COLO668 (cell line): ENCODE data around the gene MEF2A.
"Not testable (repeated sequence)": the region's sequence is repeated elsewhere in the genome, so short reads cannot be mapped to it uniquely, and the experiment has no call there.

Experiments
- DNase-seq: peaks from one replicate; lab custom pipeline; 2025; ENCODE audit not compliant: unreplicated experiment; lab: John Stamatoyannopoulos, UW

Gene MEF2A

DNA sequence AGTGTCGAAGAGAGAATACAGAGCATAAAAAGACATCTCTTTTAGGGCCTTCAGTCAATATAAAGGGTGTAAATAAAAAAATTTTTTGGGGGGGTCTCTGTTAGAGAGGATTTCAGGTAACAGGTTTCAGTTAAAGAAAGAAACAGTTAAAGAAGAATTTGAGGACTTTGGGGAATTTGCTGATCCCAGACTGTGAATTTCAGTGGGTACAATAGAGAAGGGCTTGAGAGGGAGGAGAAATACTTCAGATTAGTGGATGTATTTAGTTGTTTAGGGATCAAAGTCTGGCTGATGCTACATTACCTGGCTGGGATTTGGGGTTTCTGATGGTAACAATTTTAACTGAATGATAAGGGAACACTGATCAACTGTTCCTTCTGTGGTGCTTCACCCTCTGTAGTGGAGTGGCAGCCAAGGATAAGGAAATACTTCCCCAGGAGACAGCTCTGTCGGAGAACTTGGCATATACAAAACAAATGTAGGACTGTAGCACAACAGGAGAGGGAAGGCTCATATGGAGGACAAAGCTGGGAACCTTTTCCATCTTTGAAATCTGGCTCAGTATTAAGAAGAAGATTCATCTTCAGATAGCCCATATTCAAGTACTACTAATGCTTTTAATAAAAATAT, 79.2 kb downstream of the MEF2A start:
- DNase-seq: no peak

DNA sequence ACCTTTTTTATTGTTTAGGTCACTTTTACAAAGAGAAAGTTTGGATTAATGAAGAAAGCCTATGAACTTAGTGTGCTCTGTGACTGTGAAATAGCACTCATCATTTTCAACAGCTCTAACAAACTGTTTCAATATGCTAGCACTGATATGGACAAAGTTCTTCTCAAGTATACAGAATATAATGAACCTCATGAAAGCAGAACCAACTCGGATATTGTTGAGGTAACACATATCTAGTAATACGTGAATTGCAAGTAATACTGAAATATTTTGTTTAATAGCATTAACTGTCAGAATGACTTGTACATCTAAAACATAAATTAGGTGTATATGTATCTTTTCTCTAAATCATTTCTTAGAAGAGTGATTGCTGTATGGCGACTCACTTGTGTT, 79.8 kb downstream of the MEF2A start:
- DNase-seq: no peak

DNA sequence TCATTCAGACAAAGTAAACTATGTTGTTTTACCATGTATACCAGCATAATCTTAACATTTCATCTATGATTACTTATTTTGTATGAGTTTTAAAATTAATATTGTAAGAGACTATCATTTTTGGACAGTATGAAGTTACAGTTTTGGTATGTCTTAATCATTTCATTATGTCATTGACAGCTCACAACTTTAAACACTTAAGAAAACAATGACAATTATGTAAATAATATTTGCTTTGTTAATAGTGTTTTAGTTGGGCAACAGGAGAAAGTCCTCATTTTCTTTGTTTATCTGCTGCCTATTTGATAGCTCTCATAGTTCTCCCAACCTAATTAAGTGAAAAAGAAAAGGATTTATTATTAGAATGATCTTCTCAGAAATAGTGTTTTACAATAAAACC, 80.2 kb downstream of the MEF2A start:
- DNase-seq: no peak

- DNase-seq: no peak
Observed at GRCh38 chr15:99651023-99651807, 85.4 kb downstream of the MEF2A start.

DNA sequence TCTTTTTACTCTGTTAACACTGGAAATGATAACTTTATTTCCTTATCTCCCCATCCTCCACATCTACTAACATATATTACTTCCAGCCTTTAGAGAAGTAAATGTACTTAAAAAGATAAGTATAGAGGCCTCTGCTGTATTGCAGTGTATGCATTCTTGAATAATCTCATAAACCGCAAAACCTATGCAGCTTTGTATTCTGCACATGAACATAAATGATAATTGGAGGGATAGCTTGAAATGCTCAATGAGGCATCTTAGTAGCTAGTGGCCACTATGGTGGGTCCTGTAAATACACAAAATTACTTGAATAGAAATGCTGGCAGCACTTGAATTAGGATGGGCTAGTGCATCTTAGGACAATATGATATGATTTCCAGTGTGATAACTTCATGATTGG, 90.4 kb downstream of the MEF2A start:
- no peak for DNase-seq

DNA sequence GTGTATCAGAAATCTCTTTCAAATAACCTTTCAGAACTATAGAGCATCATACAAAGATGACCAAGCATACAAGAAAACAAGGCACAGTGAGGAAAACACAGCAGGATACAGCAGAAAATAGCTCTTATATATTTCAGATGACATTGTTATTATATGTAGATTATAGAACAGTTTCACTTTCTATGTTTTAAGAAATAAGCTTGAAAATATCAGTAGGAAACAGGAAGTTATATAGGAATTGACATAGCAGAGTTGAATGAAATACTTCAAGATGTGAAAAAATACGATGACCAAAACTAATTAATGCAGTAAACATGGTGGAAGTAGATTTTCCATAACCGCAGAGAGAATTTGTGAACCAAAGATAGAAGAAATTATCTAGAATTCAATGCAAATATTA, 92.2 kb downstream of the MEF2A start:
- no peak for DNase-seq

GRCh38 chr15:99662903-99663302, 97.1 kb downstream of the MEF2A start:
- no peak for DNase-seq

DNA sequence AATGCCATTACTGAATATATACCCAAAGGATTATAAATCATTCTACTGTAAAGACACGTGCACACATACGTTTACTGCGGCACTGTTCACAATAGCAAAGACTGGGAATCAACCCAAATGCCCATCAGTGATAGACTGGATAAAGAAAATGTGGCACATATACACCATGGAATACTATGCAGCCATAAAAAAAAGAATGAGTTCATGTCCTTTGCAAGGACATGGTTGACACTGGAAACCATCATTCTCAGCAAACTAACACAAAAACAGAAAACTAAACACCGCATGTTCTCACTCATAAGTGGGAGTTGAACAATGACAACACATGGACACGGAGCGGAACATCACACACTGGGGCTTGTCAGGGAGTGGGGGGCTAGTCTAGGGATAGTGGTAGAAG, 100.3 kb downstream of the MEF2A start:
- not testable (repeated sequence) for DNase-seq

DNA sequence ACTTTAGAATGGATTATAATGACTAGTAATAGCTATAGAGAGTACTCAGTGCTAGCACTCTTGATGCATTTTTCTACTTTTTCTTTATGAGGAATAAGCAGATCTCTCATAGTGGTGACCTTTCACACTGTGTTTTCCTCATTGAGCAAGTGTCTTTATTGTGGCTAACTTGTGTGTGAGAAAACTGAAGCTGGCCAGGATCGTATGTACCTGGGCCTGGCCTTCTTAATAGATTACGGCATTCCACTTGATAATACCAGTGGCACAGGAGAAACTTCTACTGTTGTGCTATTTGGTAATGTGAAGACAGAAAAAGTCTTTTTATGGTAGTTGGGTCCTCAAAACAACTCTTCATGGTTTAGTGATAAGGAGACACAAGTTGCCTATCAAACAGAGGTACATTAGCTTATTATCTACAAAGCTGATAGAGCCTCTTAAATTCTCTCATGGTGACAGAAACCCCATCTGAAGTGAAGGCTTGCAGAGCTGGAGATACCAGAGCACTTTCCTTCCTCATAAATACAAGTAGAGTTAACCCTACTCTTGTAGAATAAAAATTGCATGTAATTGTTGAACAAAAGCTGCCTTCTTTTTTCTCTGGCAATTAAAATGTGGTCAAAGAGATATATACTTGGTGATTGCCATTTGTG, 102.9 kb downstream of the MEF2A start:
- DNase-seq: no peak

GRCh38 chr15:99669250-99669649, 103.5 kb downstream of the MEF2A start:
- DNase-seq: no peak

GRCh38 chr15:99671926-99672635, 106.3 kb downstream of the MEF2A start:
- DNase-seq: no peak

- DNase-seq: no peak
Observed at GRCh38 chr15:99673111-99673510, 107.3 kb downstream of the MEF2A start.

DNA sequence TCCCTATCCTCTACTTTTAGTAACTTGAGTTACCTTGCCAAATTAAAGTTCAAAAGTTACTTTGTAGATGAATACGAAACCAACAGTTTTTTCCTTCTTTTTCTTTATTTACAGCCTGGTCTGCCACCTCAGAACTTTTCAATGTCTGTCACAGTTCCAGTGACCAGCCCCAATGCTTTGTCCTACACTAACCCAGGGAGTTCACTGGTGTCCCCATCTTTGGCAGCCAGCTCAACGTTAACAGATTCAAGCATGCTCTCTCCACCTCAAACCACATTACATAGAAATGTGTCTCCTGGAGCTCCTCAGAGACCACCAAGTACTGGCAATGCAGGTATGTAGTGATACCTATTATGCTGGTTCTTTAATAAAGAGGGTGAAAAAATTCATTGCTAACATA, 108.5 kb downstream of the MEF2A start:
- no peak for DNase-seq

DNA sequence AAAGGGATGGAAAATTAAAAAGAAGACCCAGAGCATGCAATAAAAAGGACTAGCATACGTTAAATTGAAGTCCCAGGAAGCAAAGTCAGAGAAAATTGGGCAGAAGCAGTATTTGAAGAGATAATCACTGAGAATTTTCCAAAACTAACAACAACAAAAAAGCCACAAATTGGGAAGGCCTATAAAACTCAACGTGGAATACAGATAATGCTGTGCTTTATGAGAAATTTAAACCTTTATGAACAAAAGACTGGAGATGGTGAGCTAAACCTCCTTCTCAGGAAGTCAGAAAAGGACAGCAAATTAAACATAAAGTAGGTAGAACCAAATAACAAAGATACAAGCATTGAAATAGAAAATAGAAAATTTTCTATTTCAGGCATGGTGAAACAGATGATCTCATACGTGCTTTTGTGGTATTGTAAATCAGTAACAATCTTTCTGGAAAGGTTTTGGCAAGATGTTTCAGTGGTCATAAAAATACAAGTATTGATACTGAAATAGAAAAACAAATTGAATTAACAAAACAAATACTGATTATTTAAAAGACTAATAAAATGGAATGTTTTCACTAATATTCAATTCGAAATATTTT, 111.9 kb downstream of the MEF2A start:
- DNase-seq: no peak

DNA sequence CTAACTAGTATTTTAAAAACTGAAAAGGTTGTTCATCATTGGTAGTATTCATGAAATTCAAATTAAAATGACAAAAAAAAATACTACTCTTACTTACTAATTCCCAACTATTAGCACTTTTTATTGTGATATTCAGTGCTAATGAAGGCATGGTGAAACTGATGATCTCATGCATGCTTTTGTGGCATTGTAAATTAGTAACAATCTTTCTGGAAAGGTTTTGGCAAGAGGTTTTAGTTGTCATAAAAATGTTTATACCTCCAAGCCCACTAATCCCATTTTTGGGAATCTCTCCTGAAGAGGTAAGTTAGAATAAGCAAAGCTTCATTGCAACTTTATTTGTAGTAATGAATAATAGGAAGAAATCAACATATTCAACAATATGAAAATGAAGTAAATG, 114.5 kb downstream of the MEF2A start:
- DNase-seq: no peak

- DNase-seq: no peak
Observed at GRCh38 chr15:99681990-99682389, 116.2 kb downstream of the MEF2A start.

DNA sequence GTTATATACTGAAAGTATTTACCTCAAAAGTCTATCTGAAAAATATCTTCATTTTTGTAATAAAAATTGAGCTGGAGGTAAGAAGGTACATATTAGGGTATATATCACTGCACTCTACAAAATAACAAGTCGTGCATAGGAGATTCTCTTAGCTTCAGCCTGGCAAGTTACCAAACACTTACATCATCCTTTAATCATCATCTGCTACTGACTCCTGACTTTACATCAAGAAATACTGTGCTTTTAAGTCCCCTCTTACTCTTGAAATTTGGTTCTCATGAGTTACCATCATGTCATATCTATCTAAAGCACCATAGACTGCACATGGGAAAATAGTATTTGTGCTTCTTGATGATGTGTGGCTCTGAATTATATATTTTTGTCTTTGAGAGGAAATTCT, 116.7 kb downstream of the MEF2A start:
- no peak for DNase-seq

DNA sequence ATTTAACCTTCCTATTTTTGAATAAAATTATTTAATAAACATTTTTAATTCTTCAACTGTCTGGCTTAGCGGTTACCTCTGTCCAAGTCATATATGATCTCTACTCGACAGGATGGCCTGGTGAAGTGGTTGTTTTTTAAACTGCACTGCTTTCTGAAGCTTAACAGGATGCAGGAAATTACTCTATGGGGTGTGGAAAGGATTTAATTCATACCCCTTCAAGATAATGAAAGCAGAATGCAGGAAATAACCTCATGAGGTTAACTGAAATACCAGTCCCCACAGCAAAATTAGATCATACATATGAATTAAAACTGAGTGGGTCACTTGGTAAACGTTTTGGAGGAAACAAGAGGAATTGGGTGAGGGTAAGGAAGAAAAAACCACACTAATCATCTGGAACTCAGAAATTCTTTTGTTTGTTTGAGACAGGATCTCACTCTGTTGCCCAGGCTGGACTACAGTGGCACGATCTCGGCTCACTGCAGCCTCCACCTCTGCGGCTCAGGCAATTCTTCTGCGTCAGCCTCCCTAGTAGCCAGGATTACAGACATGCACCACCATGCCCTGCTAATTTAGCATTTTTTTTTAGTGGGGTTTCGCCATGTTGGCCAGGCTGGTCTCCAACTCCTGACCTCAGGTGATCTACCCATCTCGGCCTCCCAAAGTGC, 117.4 kb downstream of the MEF2A start:
- no peak for DNase-seq

- no peak for DNase-seq
Observed at GRCh38 chr15:99686290-99686689, 120.5 kb downstream of the MEF2A start.

DNA sequence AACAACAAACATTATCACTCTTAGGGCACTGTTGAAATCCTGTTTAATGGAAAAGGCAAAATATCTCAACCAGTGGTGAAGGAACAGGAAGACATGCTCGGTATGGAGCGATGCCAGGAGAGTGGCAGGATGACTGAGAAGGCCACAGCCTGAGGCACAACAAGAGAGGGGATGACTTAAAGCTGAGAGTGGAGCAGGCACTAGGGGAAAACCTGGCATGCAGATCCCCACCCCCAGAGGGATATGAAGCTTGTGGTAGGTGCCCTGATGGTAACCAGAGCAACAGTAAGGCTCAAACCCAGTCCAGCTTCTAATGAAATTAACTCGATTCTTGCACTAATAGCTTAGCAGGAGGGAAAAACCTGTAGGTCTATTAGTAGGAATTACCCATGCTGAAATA, 127.0 kb downstream of the MEF2A start:
- no peak for DNase-seq

- DNase-seq: no peak
Observed at GRCh38 chr15:99696096-99696495, 130.3 kb downstream of the MEF2A start.
